GM06990 (cell line): ENCODE results near the gene HSPH1.

Experiments
- DNase-seq: peaks from one replicate; pipeline ENCODE4 v3.0.0-alpha.2; 2011; ENCODE audit not compliant: insufficient read length; ENCODE audit errors: extremely low read depth
- H3K27me3 ChIP-seq: replicated peaks from 2 replicates; pipeline ENCODE4 v1.6.0; 2011; ENCODE audit warnings: low read length; ENCODE audit not compliant: control insufficient read depth, insufficient read depth
- H3K36me3 ChIP-seq: 2 replicates; pipeline ENCODE4 v1.5.1; 2011; ENCODE audit warnings: low read length; ENCODE audit not compliant: control insufficient read depth, insufficient read depth
- H3K4me3 ChIP-seq: replicated peaks from 2 replicates; pipeline ENCODE4 v1.5.1; 2011; ENCODE audit warnings: low read depth, mild to moderate bottlenecking, control low read depth, low read length
- TF ChIP-seq, protein P1 (sequence below): IDR thresholded peaks from 2 replicates; pipeline ENCODE4 v1.5.1; 2011; ENCODE audit warnings: low read length, control low read depth, mild to moderate bottlenecking, inconsistent platforms; ENCODE audit not compliant: insufficient read depth, poor library complexity, severe bottlenecking

Gene HSPH1

GRCh38 chr13:31174018-31174417 lies 12.3 kb upstream of the HSPH1 start:
- H3K4me3 ChIP-seq, result no peak overlapping the region
- TF ChIP-seq, protein P1, sequence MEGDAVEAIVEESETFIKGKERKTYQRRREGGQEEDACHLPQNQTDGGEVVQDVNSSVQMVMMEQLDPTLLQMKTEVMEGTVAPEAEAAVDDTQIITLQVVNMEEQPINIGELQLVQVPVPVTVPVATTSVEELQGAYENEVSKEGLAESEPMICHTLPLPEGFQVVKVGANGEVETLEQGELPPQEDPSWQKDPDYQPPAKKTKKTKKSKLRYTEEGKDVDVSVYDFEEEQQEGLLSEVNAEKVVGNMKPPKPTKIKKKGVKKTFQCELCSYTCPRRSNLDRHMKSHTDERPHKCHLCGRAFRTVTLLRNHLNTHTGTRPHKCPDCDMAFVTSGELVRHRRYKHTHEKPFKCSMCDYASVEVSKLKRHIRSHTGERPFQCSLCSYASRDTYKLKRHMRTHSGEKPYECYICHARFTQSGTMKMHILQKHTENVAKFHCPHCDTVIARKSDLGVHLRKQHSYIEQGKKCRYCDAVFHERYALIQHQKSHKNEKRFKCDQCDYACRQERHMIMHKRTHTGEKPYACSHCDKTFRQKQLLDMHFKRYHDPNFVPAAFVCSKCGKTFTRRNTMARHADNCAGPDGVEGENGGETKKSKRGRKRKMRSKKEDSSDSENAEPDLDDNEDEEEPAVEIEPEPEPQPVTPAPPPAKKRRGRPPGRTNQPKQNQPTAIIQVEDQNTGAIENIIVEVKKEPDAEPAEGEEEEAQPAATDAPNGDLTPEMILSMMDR, result no peak
- H3K36me3 ChIP-seq, result no peaks in the 10 kb centered on the region
- DNase-seq, result no peak
- H3K27me3 ChIP-seq, result no peaks in the 10 kb centered on the region

GRCh38 chr13:31172535-31172934 lies 10.8 kb upstream of the HSPH1 start:
- DNase-seq, result no peak
- Histone ChIP-seq H3K27me3 (no peaks in the 10 kb centered on the region), H3K4me3 (no peak overlapping the region), H3K36me3 (no peaks in the 10 kb centered on the region)
- TF ChIP-seq, protein P1, result no peak

DNA sequence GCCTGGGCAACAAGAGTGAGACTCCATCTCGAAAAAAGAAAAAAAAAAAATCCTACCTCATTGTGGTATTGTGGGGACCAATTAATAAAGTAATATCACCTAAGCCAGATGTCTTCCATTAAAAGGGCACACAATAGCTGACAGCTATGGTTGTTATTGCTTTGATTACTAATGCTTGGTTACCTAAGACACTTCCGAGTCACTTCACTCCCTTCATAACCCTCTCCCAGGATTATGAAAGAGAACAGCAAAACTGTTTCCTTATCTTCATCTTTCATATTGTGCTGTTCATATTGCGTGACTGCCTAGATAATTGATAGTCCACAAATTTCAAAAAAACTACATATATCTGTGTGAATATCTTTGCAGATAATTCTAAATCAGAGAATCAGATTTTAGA lies 10.3 kb upstream of the HSPH1 start:
- TF ChIP-seq, protein P1, result no peak
- Histone ChIP-seq H3K27me3 (no peaks in the 10 kb centered on the region), H3K36me3 (no peaks in the 10 kb centered on the region), H3K4me3 (no peak overlapping the region)
- no peak for DNase-seq

- Histone ChIP-seq H3K36me3 (no peaks in the 10 kb centered on the region), H3K4me3 (no peak overlapping the region), H3K27me3 (no peaks in the 10 kb centered on the region)
- DNase-seq, result no peak
- TF ChIP-seq, protein P1, result no peak
Measured at GRCh38 chr13:31168736-31169135, 7.0 kb upstream of the HSPH1 start.

GRCh38 chr13:31168166-31168565 lies 6.5 kb upstream of the HSPH1 start:
- DNase-seq, result no peak
- no peaks in the 10 kb centered on the region for H3K36me3 ChIP-seq
- TF ChIP-seq, protein P1, result no peak
- no peak overlapping the region for H3K4me3 ChIP-seq
- no peaks in the 10 kb centered on the region for H3K27me3 ChIP-seq

- TF ChIP-seq, protein P1, result no peak
- peak; percentile 36 for DNase-seq
- H3K4me3 ChIP-seq, result no peak overlapping the region
- H3K27me3 ChIP-seq, result no peaks in the 10 kb centered on the region
- H3K36me3 ChIP-seq, result no peaks in the 10 kb centered on the region
Measured at GRCh38 chr13:31167490-31167889, 5.8 kb upstream of the HSPH1 start.
